WTC11 (cell line): Measurements from ENCODE around the gene NDUFS6. TPM values are rescaled to one million over a fixed set of nuclear protein-coding genes. Genes with fewer than 3 reads are reported as not detected.
A peak's percentile ranks its signal among the peaks of the same experiment; 100 is the strongest.

Experiments used
- ATAC-seq: fragments of 200-7000 bp; cut with Tn5 transposase; 2 replicates; pipeline ENCODE4 v1.10.0; 2021; ENCODE audit warnings: mild to moderate bottlenecking, moderate library complexity
- CTCF ChIA-PET: fragments of 300-600 bp; sonication (Branson Sonifier 250); formaldehyde crosslinking; loops from one replicate; lab custom pipeline; 2021; ENCODE audit warnings: antibody characterized with exemption; lab: Charles Lee
- POLR2A ChIA-PET: fragments of 350-600 bp; sonication (Branson Sonifier 250); formaldehyde crosslinking; loops from one replicate; lab custom pipeline; 2021; ENCODE audit warnings: antibody characterized with exemption; lab: Charles Lee
- DNase-seq: peaks from one replicate; pipeline ENCODE4 v3.0.0; 2021; ENCODE audit warnings: low spot score
- H3K27ac Mint-ChIP-seq: 2 replicates; pipeline ENCODE4 v1.8.0; 2021; ENCODE audit warnings: mixed read lengths
- H3K27me3 Mint-ChIP-seq: 2 replicates; pipeline ENCODE4 v1.8.0; 2021; ENCODE audit warnings: low read depth, mild to moderate bottlenecking, moderate library complexity, mixed read lengths
- H3K36me3 Mint-ChIP-seq: 2 replicates; pipeline ENCODE4 v1.8.0; 2021; ENCODE audit warnings: mixed read lengths
- H3K4me1 Mint-ChIP-seq: 2 replicates; pipeline ENCODE4 v1.8.0; 2022; ENCODE audit warnings: mixed read lengths
- H3K4me3 Mint-ChIP-seq: 2 replicates; pipeline ENCODE4 v1.8.0; 2021; ENCODE audit warnings: mild to moderate bottlenecking, moderate library complexity, mixed read lengths
- H3K9me3 Mint-ChIP-seq: 2 replicates; pipeline ENCODE4 v1.8.0; 2021; ENCODE audit warnings: mixed read lengths
- AR ChIP-seq: fragments of 250-450 bp; sonication (Bioruptor Pico); IDR thresholded peaks from 2 replicates; pipeline ENCODE4 v1.9.0; 2021; ENCODE audit warnings: mild to moderate bottlenecking
- ARID4B ChIP-seq: sonication (generic); formaldehyde crosslinking; IDR thresholded peaks from 2 replicates; pipeline ENCODE4 v1.8.0; 2023; ENCODE audit warnings: missing genetic modification reagents, mild to moderate bottlenecking, borderline replicate concordance
- CREB1 ChIP-seq: sonication (generic); formaldehyde crosslinking; IDR thresholded peaks from 2 replicates; pipeline ENCODE4 v1.8.0; 2023; ENCODE audit warnings: mild to moderate bottlenecking, missing genetic modification reagents
- E2F5 ChIP-seq: sonication (generic); formaldehyde crosslinking; IDR thresholded peaks from 2 replicates; pipeline ENCODE4 v1.8.1; 2022; ENCODE audit warnings: mild to moderate bottlenecking, moderate library complexity, missing genetic modification reagents
- EMX1 ChIP-seq: fragments of 250-450 bp; sonication (Bioruptor Pico); IDR thresholded peaks from 2 replicates; pipeline ENCODE4 v1.8.0; 2021; ENCODE audit warnings: mild to moderate bottlenecking
- ESRRA ChIP-seq: sonication (generic); formaldehyde crosslinking; IDR thresholded peaks from 2 replicates; pipeline ENCODE4 v1.8.1; 2022; ENCODE audit warnings: mild to moderate bottlenecking, missing genetic modification reagents, borderline replicate concordance
- GABPB1 ChIP-seq: sonication (generic); formaldehyde crosslinking; IDR thresholded peaks from 2 replicates; pipeline ENCODE4 v1.8.1; 2023; ENCODE audit warnings: mild to moderate bottlenecking, missing genetic modification reagents
- KAT7 ChIP-seq: sonication (generic); formaldehyde crosslinking; IDR thresholded peaks from 2 replicates; pipeline ENCODE4 v1.8.1; 2023; ENCODE audit warnings: missing genetic modification reagents, mild to moderate bottlenecking, borderline replicate concordance
- OVOL2 ChIP-seq: fragments of 250-450 bp; sonication (Bioruptor Pico); IDR thresholded peaks from 2 replicates; pipeline ENCODE4 v1.9.0; 2021; ENCODE audit warnings: mild to moderate bottlenecking, borderline replicate concordance
- RELA ChIP-seq: sonication (generic); formaldehyde crosslinking; IDR thresholded peaks from 2 replicates; pipeline ENCODE4 v1.8.1; 2022; ENCODE audit warnings: missing genetic modification reagents, mild to moderate bottlenecking, borderline replicate concordance
- TEAD4 ChIP-seq: sonication (generic); formaldehyde crosslinking; IDR thresholded peaks from 2 replicates; pipeline ENCODE4 v1.8.0; 2022; ENCODE audit warnings: mild to moderate bottlenecking, missing genetic modification reagents
- ZNF219 ChIP-seq: sonication (generic); formaldehyde crosslinking; IDR thresholded peaks from 2 replicates; pipeline ENCODE4 v1.8.0; 2023; ENCODE audit warnings: missing genetic modification reagents, mild to moderate bottlenecking, borderline replicate concordance
- ZNF416 ChIP-seq: fragments of 250-450 bp; sonication (Bioruptor Pico); IDR thresholded peaks from 2 replicates; pipeline ENCODE4 v1.9.0; 2021; ENCODE audit warnings: mild to moderate bottlenecking, inconsistent platforms
- total RNA-seq: library from RNA; stranded (reverse); gene quantifications from 3 replicates; pipeline ENCODE4 v1.2.3, GENCODE V29; 2021
- TF ChIP-seq, protein P1 (sequence below): sonication (generic); formaldehyde crosslinking; IDR thresholded peaks from 2 replicates; pipeline ENCODE4 v1.8.1; 2022; ENCODE audit warnings: low read depth, missing genetic modification reagents, borderline replicate concordance

Gene NDUFS6
- total RNA-seq, 1 experiment from 2014 or later, result 84.3 TPM

DNA sequence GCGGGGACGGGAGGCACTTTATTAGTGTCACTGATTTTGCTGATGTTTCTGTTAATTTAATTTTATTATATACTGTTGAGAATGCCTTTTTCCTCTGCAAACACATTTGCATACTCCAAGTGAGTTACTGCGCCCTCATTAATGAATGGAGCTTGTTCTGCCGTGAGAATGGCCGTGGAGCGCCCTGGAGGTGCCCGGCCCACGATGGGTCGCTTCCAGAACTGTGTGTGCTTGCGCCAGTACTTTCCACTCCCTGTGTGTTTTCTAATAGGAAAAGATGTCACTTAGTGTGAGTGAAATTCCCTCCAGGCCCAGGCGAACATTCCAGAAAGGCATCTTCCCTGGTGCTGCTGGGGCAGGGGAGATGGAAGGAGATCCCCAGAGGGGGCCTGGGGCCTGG is 30.1 kb downstream of the NDUFS6 start (continued):
- no peak for TF ChIP-seq AR (CRISPR knock-in tag)
- no peak for TF ChIP-seq GABPB1 (CRISPR knock-in tag)
- TF ChIP-seq, protein P1, sequence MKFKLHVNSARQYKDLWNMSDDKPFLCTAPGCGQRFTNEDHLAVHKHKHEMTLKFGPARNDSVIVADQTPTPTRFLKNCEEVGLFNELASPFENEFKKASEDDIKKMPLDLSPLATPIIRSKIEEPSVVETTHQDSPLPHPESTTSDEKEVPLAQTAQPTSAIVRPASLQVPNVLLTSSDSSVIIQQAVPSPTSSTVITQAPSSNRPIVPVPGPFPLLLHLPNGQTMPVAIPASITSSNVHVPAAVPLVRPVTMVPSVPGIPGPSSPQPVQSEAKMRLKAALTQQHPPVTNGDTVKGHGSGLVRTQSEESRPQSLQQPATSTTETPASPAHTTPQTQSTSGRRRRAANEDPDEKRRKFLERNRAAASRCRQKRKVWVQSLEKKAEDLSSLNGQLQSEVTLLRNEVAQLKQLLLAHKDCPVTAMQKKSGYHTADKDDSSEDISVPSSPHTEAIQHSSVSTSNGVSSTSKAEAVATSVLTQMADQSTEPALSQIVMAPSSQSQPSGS, result no peak
- no peak for TF ChIP-seq OVOL2 (CRISPR knock-in tag)
- TF ChIP-seq ZNF219 (CRISPR knock-in tag), result no peak
- no peak for TF ChIP-seq ARID4B
- no peak for TF ChIP-seq ZNF416 (CRISPR knock-in tag)
- no peak for TF ChIP-seq CREB1 (CRISPR knock-in tag)
- no peak for TF ChIP-seq RELA (CRISPR knock-in tag)
- no peak for TF ChIP-seq KAT7
- no peak for TF ChIP-seq ESRRA

- Mint-ChIP-seq H3K9me3 (no peaks in the 10 kb centered on the region), H3K4me3 (no peak overlapping the region), H3K36me3 (0 out of 2 replicates have a peak, but pooled peaks cover 3% of the 10 kb centered on the region), H3K4me1 (peaks cover 58% of the 10 kb centered on the region), H3K27ac (no peak overlapping the region), H3K27me3 (no peaks in the 10 kb centered on the region; the same call in none of the 2 replicates)
- no peak for TF ChIP-seq TEAD4 (CRISPR knock-in tag)
- TF ChIP-seq E2F5 (CRISPR knock-in tag), result no peak
- no peak for TF ChIP-seq EMX1 (CRISPR knock-in tag)
- no peak for TF ChIP-seq OVOL2 (CRISPR knock-in tag)
- ATAC-seq (peak; percentile 61), DNase-seq (peak; percentile 36)
- POLR2A ChIA-PET, result no interaction called here
- CTCF ChIA-PET, result no interaction called here
These were observed 30.6 kb downstream of the NDUFS6 start for GRCh38 chr5:1831677-1832313.
